HG02678 (cell line): ENCODE data around the gene XPC.

Experiments
- ATAC-seq: cut with Tn5 transposase; IDR thresholded peaks from one replicate; pipeline ENCODE4 v1.9.1; 2021; ENCODE audit warnings: mild to moderate bottlenecking, moderate library complexity; ENCODE audit not compliant: unreplicated experiment

The XPC gene

DNA sequence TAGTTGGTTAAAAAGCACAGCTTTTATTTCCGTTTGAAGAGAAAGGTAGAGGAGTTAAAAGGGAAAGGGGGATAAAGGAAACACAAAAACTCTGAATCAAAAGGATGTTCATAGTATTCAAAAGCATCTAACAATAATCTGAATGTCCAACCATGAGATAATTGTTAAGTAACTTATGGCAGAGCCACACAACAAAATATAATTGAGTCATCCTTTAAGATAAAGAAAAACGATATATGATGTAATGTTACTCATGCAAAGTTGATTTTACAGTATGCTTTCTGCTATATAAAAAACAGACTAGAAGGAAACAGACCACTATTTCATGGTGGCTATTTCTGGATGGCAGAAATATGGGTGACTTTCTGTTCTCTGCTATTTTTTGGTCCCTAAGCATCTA, 3.9 kb downstream of the XPC start:
- ATAC-seq, result no peak

DNA sequence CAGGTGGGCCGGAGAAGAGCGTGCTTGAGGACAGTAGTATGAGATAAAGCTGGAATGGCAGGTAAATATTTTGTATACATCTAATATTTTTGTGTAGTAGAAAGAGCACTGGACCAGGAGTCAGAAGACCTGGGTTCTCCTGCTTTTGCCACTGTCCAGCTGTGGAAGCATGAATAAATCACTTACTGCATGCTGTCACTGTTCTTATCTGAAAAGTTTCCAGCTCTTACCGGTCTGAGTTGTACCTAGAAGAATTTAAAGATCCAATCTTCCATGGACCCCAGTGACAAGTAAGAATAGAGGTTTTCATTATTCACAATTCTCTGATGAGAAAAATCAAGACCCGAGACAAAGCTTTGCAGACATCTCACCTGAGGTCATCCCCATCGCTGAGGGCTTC, 5.9 kb downstream of the XPC start:
- no peak for ATAC-seq

DNA sequence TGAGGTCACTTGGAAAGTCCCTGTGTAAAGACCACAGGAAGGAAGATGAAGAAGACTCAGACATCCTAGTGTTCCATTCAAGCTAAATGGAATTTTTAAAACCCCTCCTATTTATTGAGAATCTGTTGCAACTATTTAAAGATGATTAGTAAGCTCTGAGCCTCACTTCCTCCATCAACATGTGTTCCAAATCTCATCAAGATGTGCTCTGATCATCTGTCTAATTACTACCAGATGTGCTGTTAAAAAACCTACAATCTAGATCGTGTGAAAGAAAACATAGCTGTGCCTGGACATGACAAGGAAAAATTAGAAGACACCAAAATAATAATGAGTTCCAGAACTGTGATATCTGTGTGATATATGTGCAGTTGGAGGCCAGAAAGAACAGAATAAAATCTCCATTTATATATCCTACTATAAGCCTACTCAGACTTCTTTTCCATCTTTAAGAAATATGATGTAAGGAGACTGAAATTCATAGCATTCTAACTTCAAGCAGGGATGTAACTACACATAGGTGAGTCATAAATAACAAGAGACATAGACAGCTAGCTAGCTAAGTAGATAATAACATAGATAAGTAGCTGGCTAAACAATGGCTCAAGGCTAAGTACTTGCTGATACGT, 7.8 kb downstream of the XPC start:
- ATAC-seq, result no peak

DNA sequence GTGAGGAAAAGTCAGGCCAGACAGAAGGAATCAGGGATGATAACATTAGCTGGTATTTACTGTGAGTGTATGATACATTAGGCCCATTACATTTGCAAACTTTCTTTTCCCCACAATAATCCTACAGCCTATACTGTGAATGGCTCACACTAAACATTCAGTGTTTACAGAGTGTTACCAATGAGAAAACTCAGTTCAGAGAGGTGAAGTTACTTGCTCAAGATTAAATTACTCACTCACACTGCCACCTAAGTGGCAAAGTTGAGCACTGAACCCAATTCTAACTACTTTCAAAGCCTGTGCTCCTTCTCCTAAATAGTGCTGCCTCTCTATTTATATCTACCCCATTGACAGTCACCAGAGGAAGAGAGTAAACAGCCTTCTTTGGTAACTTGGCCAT, 8.5 kb downstream of the XPC start:
- no peak for ATAC-seq

DNA sequence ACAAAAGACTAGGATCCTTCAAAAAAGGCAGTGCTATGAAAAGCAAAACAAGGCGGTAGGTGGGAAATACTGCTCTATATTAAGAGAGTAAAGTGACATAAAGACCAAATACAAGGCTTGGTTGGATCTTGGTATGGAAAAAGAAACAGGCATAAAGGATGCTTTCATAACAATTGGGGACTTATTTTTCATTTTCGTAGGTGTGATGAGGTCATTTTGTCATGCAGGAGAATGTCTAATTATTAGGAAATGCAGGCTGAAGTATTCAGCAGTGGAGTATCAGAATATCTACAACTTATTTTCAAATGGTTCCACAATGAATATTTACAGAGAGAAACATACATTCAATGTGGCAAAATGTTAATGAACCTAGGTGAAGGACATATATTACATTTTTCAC, 9.0 kb downstream of the XPC start:
- no peak for ATAC-seq

DNA sequence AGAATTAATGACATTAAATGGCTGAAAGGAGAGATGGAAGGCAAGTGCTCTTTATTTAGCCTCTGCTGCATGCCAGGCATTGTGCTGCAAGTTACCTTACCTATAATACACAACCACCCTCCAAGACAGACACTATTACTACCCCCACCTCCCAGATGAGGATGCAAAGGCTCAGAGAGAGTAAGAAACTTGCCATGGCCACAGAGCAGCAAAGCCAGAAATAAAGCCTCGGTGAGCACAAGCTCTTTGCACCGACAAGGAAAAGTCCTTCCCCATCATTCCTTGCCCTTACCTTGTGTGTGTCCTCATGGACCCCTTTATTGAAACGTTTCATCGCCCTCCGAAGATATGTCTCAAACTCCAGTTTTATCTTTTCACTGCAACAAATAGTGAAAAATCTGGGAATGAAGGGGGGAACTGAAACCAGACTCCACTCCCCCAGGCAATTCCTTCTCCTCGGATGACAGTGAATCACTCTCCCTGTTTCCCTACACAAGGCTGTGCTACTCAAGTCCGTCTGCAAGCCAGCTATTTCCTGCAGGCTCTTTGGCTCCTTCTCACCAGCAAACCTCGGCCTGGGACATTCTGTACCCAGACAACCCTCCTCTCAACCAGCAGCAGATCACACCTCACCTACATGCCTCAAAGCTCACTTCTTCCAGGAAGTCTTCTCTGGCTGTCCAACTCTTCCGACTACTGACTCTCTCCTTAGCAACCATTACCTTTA, 11.4 kb downstream of the XPC start:
- ATAC-seq, result no peak

DNA sequence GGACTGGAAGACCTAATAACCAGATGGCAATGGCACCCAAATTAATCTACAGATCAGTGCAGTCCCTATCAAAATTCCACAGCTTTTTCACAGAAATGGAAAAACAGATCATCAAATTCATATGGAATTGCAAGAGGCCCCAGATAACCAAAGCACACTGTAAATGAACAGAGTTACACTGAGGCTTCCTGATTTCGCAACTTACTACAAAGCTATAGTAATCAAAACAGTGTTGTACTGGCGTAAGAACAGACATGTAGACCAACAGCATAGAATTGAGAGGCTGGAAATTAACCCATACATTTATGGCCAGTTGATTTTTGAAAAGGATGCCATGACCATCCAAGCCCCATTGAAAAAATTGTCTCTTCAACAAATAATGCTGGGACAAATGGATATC, 16.2 kb downstream of the XPC start:
- ATAC-seq, result no peak

DNA sequence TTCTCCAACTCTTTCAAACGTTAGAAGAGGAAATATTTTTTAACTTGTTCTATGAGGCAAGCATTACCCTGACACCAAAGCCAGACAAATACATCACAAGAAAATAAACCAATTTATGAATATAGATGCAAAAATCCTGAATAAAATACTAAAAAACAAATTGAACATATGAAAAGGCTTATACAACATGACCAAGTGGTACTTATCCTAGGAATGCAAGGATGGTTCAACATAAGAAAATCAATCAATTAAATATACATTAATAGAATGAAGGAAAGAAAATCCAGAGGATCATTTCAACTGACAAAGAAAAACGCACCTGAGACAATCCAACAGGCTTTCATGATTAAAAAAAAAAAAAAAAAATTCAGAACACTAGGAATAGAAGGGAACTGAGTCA, 17.1 kb downstream of the XPC start:
- ATAC-seq, result no peak

DNA sequence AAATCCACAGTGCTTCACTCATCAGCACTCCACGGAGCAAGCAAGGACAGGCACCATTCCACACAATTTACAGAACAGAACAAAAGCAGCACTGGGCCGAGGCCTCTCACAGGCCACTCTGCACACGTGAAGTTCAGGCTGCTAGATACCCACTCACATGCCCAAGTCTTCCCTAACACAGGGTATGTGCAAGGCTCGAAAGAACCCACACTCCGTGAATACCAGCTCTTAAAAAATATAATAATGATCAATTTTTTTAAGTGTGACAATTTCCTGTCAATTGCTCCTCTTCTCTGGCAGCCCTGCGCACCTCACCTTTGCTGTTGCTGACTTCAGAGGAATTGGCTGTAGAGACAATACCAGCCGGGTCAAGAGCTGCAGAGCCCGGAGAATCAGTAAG, 19.0 kb downstream of the XPC start:
- no peak for ATAC-seq

DNA sequence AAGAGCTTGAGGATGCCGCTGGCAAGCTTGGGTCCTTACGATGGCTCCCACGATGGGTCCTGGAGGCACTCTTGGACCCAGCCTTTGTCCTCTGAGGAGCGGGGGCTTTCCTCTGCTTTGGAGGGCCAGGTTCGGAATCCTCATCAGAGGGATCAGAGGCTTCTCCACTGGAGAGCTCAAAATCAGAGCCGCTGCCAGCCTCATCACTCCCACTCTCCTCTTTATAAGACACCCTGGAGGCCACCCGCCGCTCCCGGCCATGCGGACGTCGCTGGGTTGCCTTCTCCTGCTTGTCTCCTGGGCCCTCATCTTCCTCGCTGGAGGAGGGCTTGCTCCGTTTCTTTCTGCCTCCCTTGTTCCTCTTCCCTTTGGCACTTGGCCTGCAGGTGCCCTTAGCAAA, 20.0 kb downstream of the XPC start:
- ATAC-seq, result no peak

DNA sequence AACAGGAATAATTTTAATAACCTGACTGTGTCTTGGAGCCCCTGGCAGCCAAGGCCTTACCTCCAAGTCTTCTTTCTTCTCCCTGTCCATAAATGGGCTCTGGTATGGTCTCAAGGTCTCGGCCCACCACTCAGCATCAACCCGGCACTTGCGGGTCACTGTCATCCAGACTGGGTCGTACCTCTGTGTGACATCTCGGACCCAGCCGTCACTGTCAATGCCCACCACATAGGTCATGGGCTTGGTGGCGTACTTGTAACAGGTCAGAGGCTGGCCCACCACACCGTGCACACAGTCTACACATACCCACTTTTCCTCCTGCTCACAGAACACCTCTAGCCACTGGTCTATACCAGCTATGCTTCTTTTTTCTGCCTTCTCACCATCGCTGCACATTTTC, 20.4 kb downstream of the XPC start:
- no peak for ATAC-seq

DNA sequence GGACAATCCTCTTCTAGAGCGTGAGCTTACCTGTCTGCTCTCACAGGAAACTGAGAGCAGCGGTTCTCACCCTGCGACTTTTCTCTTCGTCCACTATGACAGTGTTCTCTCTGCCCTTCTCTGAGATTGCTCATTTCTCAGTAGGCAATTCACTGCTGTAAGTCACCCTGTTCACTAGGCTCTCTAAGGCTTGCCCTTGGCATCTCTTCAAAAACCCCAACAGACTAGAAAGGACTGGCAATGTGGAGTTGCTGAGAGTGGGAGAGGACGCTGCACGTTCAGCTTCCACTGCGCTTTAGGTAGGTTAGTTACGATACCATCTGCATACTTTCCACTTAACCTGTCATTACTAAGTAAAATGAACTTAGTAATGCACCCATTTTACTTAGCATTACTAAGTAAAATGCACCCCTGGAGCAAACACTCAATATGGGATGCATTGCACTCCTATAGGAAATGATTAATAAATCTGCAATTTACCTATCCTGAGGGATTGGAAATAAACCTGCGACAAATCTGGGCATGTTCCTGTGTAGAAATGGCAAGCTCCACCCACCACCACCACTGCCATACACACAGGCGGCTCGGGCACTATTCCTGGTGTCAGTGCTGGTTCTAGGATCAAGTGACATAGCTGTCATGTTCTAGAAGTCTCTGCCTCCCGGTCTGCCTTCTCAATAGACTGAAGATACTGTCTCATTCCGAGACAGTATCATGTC, 21.4 kb downstream of the XPC start:
- ATAC-seq, result no peak

DNA sequence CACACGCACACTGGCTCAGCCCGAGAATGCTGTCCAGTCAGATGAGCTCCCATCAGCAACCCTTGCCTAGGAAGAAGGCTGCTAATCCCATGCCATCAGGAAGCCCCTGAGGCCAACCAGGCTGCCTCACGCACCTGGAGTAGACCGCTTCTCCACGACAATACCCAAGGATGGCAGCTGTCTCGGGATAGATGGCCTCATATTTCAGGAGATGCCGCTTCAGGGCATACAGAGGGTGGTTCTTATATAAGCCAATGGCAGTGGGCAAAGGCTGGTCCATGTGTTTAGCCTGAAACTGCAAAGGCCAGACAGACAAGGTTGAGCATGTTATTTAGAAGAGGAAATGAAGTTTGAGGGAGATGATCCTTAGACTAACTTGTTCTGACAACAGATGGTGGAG, 22.2 kb downstream of the XPC start:
- ATAC-seq, result no peak

DNA sequence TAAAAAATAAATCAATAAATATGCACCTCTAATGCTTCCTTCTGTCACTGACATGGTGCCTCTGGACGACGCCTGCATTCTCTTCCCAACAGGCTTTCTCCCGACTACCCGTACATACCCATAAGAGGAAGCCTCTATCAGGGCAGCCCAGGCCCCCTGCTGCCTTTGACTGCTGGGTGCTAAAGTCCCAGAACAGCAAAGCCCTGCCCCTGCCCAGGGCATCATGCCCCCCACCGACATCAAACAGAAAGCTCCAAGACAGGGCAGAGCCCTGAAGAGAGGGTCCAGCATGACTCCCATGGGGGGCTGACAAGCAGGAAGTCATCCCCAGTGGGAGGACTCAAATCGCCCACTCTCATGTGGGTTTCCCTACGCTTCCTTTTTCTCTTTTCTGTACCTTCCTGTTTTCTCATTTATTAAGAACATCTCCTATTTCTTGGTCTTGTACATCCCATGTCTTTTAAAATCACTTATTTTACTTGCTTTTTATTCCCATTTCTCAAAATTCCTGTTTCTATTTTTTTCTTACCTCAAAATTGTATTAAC, 23.4 kb downstream of the XPC start:
- ATAC-seq, result no peak

DNA sequence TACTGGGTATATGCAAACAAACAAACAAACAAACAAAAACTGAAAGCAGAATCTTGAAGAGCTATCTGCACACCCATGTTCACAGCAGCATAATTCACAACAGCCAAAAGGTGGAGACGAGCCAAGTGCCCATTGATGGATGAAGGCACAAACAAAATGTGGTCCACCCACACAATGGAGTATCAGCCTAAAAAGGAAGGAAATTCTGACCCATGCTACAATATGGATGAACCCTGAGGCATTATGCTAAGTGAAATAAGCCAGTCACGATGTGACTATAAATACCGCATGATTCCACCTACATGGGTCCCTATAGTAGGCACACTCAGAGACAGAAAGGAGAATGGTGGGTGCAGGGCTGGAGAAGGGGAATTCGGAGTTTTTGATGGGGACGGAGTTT, 24.1 kb downstream of the XPC start:
- no peak for ATAC-seq

DNA sequence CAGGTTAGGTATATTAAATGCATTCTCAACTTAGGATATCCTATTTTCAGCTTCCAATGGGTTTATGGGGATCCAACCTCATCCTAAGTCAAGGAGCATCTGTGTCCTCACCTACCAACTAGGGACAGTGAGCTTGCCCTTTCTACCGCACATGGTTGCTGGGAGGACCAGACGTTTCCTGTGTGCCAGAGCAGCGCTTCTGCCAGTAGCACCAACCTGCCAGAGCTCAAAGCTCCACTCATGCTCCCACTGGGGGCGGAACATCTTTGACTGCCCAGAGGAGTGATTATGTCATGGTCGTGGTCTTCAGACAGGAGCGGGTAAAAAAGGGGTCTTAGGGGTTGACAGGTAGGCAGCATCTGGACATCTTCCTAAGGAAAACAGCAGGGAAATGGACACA, 24.7 kb downstream of the XPC start:
- no peak for ATAC-seq

DNA sequence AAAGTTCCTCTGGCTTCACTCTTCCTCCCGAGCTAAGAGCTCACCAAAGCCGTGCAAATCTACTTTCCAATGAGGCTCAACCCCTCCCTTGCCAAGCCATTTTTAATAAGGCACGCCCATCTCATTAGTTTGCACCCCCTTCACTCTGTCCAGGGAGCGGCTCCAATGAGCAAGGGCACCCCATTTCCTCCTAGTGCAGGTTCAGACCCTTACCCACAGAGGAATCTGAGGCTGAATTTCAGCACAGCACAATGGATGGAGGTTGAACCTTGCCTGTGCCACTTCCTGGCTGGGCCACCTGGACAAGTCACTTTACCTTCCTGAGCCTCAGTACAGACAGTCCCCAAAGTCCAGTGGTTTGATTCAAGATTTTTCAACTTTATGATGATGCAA, 25.4 kb downstream of the XPC start:
- no peak for ATAC-seq

DNA sequence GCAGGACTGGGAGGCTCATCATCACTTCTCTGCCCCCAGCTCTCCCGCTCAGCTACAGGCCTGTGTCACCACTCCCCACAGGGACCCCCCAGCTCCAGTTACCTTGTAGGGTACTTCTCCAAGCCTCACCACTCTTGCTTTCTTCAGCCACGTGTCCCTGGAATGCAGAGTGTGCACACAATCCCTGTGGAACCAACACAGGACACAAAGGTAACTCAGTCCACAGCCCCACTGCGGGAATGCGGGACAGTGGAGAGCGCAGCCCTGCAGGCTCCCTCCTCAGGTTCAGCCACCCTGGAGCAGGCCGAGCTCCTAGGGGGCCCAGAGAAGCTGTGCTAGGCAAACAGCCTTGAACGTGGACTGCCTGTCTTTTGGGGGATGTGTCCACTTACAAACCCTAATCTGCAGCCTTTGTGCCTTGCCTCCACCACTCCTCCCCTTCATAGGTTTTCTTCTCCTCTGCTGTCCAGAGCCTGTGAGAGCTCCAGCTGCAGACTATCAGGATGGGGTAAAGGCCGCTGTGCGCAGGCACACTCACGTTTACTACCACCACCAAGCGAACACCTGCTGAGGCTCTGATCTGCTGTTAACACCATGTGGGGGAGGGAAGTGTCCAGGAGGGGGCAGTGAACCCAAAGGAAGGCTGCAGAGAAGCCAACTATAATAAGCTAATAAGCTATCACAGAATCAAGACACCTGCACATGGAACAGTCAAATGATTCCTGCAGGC, 26.0 kb downstream of the XPC start:
- no peak for ATAC-seq

DNA sequence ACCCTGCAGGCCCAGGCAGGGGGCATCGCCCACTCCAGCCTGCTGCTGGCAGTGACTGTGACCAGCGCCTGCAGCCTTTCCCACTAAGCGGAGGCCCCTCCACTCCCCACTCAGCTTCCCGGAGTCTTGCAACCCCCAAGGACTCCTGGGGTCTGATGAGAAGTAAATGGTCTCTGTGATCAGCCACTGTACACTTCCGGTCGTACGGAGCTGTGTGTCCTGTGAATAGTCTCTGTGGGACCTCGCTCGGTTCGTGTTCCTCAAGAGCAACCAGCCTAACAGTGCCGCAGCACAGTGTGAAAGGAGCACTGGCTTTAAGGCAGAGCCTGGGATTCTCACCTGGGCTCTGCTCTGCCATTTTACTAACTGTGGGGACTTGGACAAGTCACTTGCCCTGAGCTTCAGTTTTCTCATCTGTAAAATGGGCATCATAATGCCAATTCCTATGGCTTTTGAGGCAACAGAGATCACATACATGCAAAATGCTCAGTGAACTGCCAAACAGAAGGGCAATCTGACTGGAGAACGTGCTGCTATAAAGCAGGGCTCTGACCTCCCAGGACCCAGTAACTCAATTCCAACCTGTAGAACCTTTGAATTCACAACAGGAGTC, 26.8 kb downstream of the XPC start:
- no peak for ATAC-seq

DNA sequence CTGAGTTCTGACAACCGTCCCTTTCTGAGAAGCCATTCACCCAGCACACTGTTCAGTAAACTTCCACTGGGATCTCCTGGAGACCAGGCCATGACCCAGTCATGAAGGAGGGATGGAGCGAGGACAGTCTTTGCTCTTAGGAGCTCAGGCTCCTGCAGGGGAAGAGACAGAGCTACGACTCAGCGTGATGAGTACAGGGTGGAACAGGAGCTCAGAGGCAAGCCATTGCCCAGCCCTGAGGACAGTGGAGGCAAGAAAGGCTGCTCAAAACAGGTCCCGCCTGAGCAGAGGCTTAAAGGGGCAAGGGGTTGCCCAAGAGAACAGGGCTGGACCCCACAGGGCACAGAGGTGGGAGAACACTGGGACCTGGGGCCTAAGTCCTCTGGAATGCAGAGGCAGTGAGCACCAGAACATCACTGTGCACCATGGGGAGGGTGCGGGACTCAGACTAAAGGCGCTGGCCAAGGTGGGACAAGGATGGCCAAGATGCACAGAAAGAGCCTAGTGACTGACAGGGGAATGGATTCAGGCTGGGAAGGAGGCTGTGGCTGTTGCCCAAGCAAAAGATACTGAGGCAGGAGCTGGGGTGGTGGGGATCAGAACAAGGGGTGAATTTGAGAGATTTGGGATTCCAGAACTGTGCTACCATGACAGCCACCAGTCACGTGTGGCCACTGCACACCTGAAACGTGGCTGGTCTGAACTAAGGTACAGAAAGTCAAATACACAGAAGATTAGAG, 27.7 kb downstream of the XPC start:
- ATAC-seq, result no peak
